ENCODE measurements around the gene LMOD3.

The LMOD3 gene

GRCh38 chr3:69081583-69082262, 40.7 kb downstream of the LMOD3 start:
- TF ChIP-seq CTCF (IDR thresholded peaks at IDR 0.05; ENCODE audit: low read depth, low read length): no peak
- no peak overlapping the region for H3K4me3 ChIP-seq (ENCODE audit: low read depth, low read length)

GRCh38 chr3:69080233-69080920, 42.0 kb downstream of the LMOD3 start, which contains the start of gene UBA3:
UBA3 (minus strand) TSS chr3:69080365; CDS start chr3:69080353, 12 bp downstream.
- H3K4me3 ChIP-seq (ENCODE audit: low read depth, low read length): peak within 1 kb of the TSS; percentile 86
- TF ChIP-seq CTCF (IDR thresholded peaks at IDR 0.05; ENCODE audit: low read depth, low read length): no peak

GRCh38 chr3:69079269-69080159, 42.9 kb downstream of the LMOD3 start:
- H3K4me3 ChIP-seq (ENCODE audit: low read depth, low read length): peak overlapping the region; percentile 86
- no peak for TF ChIP-seq CTCF (IDR thresholded peaks at IDR 0.05; ENCODE audit: low read depth, low read length)

- H3K4me3 ChIP-seq (ENCODE audit: low read depth, low read length): no peak overlapping the region
- TF ChIP-seq CTCF (IDR thresholded peaks at IDR 0.05; ENCODE audit: low read depth, low read length): no peak
These were observed 49.5 kb downstream of the LMOD3 start for GRCh38 chr3:69072928-69073327.

- TF ChIP-seq CTCF (IDR thresholded peaks at IDR 0.05; ENCODE audit: low read depth, low read length): no peak
- H3K4me3 ChIP-seq (ENCODE audit: low read depth, low read length): no peak overlapping the region
These were observed 56.3 kb downstream of the LMOD3 start for GRCh38 chr3:69066121-69066520.

GRCh38 chr3:69065318-69065964, 57.0 kb downstream of the LMOD3 start:
- H3K4me3 ChIP-seq (ENCODE audit: low read depth, low read length): no peak overlapping the region
- no peak for TF ChIP-seq CTCF (IDR thresholded peaks at IDR 0.05; ENCODE audit: low read depth, low read length)

Measured in WI38 (cell line).